Hepatocyte (in vitro differentiated cells): ENCODE data around the gene UBE2J2. TPM values are rescaled to one million over a fixed set of nuclear protein-coding genes. Genes with fewer than 3 reads are reported as not detected.

Experiments
- DNase-seq: peaks from one replicate; pipeline ENCODE4 v3.0.0-alpha.2; 2016; ENCODE audit warnings: low spot score
- H2AFZ ChIP-seq: fragments of 200-600 bp; sonication (generic); 2 replicates; pipeline ENCODE4 v1.6.0; 2016; ENCODE audit warnings: antibody characterized with exemption, mild to moderate bottlenecking
- H3K27ac ChIP-seq: fragments of 200-600 bp; sonication (generic); 2 replicates; pipeline ENCODE4 v1.5.1; 2016; ENCODE audit warnings: mild to moderate bottlenecking
- H3K27me3 ChIP-seq: fragments of 200-600 bp; sonication (generic); 2 replicates; pipeline ENCODE4 v1.6.1; 2016
- H3K36me3 ChIP-seq: fragments of 200-600 bp; sonication (generic); replicated peaks from 2 replicates; pipeline ENCODE4 v1.5.1; 2016; ENCODE audit warnings: low read depth; ENCODE audit not compliant: insufficient read depth
- H3K4me1 ChIP-seq: fragments of 200-600 bp; sonication (generic); 2 replicates; pipeline ENCODE4 v1.5.1; 2016; ENCODE audit warnings: mild to moderate bottlenecking, moderate library complexity; ENCODE audit not compliant: insufficient read depth
- H3K4me2 ChIP-seq: fragments of 200-600 bp; sonication (generic); 2 replicates; pipeline ENCODE4 v1.6.0; 2016
- H3K4me3 ChIP-seq: fragments of 200-600 bp; sonication (generic); 2 replicates; pipeline ENCODE4 v1.5.1; 2016; ENCODE audit warnings: mild to moderate bottlenecking
- H3K79me2 ChIP-seq: fragments of 200-600 bp; sonication (generic); 2 replicates; pipeline ENCODE4 v1.6.0; 2017; ENCODE audit warnings: mild to moderate bottlenecking
- H3K9me2 ChIP-seq: fragments of 200-600 bp; sonication (generic); replicated peaks from 2 replicates; pipeline ENCODE4 v1.6.0; 2017; ENCODE audit warnings: mild to moderate bottlenecking; ENCODE audit not compliant: insufficient read depth
- H3K9me3 ChIP-seq: fragments of 200-600 bp; sonication (generic); 2 replicates; pipeline ENCODE4 v1.5.1; 2016; ENCODE audit warnings: low read depth, mild to moderate bottlenecking
- H4K20me1 ChIP-seq: fragments of 200-600 bp; sonication (generic); 2 replicates; pipeline ENCODE4 v1.6.0; 2016; ENCODE audit warnings: mild to moderate bottlenecking; ENCODE audit not compliant: insufficient read depth, poor library complexity, severe bottlenecking
- CTCF ChIP-seq: fragments of 200-600 bp; sonication (generic); IDR thresholded peaks from 2 replicates; pipeline ENCODE4 v1.5.1; 2016; ENCODE audit warnings: antibody characterized with exemption, mild to moderate bottlenecking; ENCODE audit not compliant: poor library complexity
- EZH2 ChIP-seq: fragments of 200-600 bp; sonication (generic); IDR thresholded peaks from 2 replicates; pipeline ENCODE4 v1.6.1; 2016; ENCODE audit warnings: antibody characterized with exemption, mild to moderate bottlenecking, borderline replicate concordance
- EZH2phosphoT487 ChIP-seq: fragments of 200-600 bp; sonication (generic); IDR thresholded peaks from one replicate; pipeline ENCODE4 v1.6.1; 2018; ENCODE audit warnings: antibody characterized with exemption, mild to moderate bottlenecking, low read depth, moderate library complexity; ENCODE audit not compliant: unreplicated experiment, severe bottlenecking
- WGBS: methylation state at CpG from one replicate; pipeline ENCODE4 v1.1.6; 2016; ENCODE audit warnings: low lambda C conversion rate; ENCODE audit errors: missing lambda C conversion rate; 5-methylcytosine and 5-hydroxymethylcytosine counted together
- polyA plus RNA-seq: library from polyadenylated mRNA; unstranded; fragments of >200 nt; fragmentation: Nextera tagmentation; extraction: Ambion mirVana; gene quantifications from 2 replicates; pipeline ENCODE4 v1.2.1, GENCODE V29; 2016
- total RNA-seq: library from RNA; depleted of rRNA; stranded (reverse); fragments of >200 nt; gene quantifications from 2 replicates; pipeline ENCODE4 v1.2.3, GENCODE V29; 2014

The UBE2J2 gene
- total and polyA plus RNA-seq, 2 experiments from 2014 or later, result 31.7 to 66.7 TPM

GRCh38 chr1:1246577-1247340, 26.9 kb downstream of the UBE2J2 start, which contains the start of gene C1QTNF12:
C1QTNF12 (minus strand) TSS chr1:1246722; CDS start chr1:1246690, 32 bp downstream.
- Histone ChIP-seq H2AFZ (no peak within 1 kb of the TSS), H3K27ac (no peak within 1 kb of the TSS), H3K9me3 (no peaks in the 10 kb centered on the region), H3K4me2 (peak within 1 kb of the TSS; percentile 70), H3K4me1 (peaks cover 3% of the 10 kb centered on the region), H4K20me1 (no peaks in the 10 kb centered on the region), H3K79me2 (no peaks in the 10 kb centered on the region), H3K27me3 (peaks cover 24% of the 10 kb centered on the region), H3K4me3 (no peak within 1 kb of the TSS), H3K9me2 (no peaks in the 10 kb centered on the region), H3K36me3 (no peaks in the 10 kb centered on the region)
- no peak for DNase-seq
- TF ChIP-seq CTCF (no peak), EZH2 (no peak), EZH2phosphoT487 (no peak)
- 6% methylated on average over 21 of the region's 74 CpGs for WGBS

- H3K27me3 ChIP-seq, result peaks cover 24% of the 10 kb centered on the region
- H3K27ac ChIP-seq, result no peak overlapping the region
- no peaks in the 10 kb centered on the region for H4K20me1 ChIP-seq
- TF ChIP-seq EZH2, result peak; percentile 6
- no peak for TF ChIP-seq EZH2phosphoT487
- no peaks in the 10 kb centered on the region for H3K9me3 ChIP-seq
- H3K4me3 ChIP-seq, result no peak overlapping the region
- DNase-seq, result no peak
- no peaks in the 10 kb centered on the region for H3K79me2 ChIP-seq
- 46% methylated on average over 42 of the region's 45 CpGs for WGBS
- H3K36me3 ChIP-seq, result no peaks in the 10 kb centered on the region
- no peaks in the 10 kb centered on the region for H3K9me2 ChIP-seq
- peak overlapping the region; percentile 70 for H3K4me2 ChIP-seq
- H2AFZ ChIP-seq, result no peak overlapping the region
- H3K4me1 ChIP-seq, result peaks cover 3% of the 10 kb centered on the region
These were observed 27.7 kb downstream of the UBE2J2 start for GRCh38 chr1:1245817-1246576.

- no peaks in the 10 kb centered on the region for H4K20me1 ChIP-seq
- no peaks in the 10 kb centered on the region for H3K9me2 ChIP-seq
- H3K4me3 ChIP-seq, result no peak overlapping the region
- no peak for TF ChIP-seq EZH2
- no peak for TF ChIP-seq CTCF
- TF ChIP-seq EZH2phosphoT487, result no peak
- DNase-seq, result no peak
- H3K4me2 ChIP-seq, result no peak overlapping the region
- H3K36me3 ChIP-seq, result no peaks in the 10 kb centered on the region
- WGBS, result 90% methylated on average over 14 of the region's 23 CpGs
- H3K79me2 ChIP-seq, result no peaks in the 10 kb centered on the region
- H3K27me3 ChIP-seq, result peaks cover 24% of the 10 kb centered on the region
- H3K27ac ChIP-seq, result no peak overlapping the region
- H2AFZ ChIP-seq, result no peak overlapping the region
- H3K9me3 ChIP-seq, result no peaks in the 10 kb centered on the region
- peaks cover 3% of the 10 kb centered on the region for H3K4me1 ChIP-seq
These were observed 28.4 kb downstream of the UBE2J2 start for GRCh38 chr1:1245178-1245816.
